Measurements from ENCODE around the gene PIGV. TPM values are rescaled to one million over a fixed set of nuclear protein-coding genes. Genes with fewer than 3 reads are reported as not detected.
A peak's percentile ranks its signal among the peaks of the same experiment; 100 is the strongest.

PIGV gene
- total RNA-seq, 1 donor from 2014 or later: 4.5 TPM

- DNase-seq (ENCODE audit: low spot score in 2 of 2) (no peak), FAIRE-seq (no peak)
These were observed 16.0 kb upstream of the PIGV start for GRCh38 chr1:26771643-26772321.

GRCh38 chr1:26772687-26773086 lies 15.1 kb upstream of the PIGV start:
- FAIRE-seq (no peak), DNase-seq (ENCODE audit: low spot score in 2 of 2) (no peak)

GRCh38 chr1:26774462-26774861 lies 13.3 kb upstream of the PIGV start:
- DNase-seq (ENCODE audit: low spot score in 2 of 2) (no peak), FAIRE-seq (no peak)

- no peak for DNase-seq (ENCODE audit: low spot score in 2 of 2)
- no peak for FAIRE-seq
These were observed 12.1 kb upstream of the PIGV start for GRCh38 chr1:26775666-26776065.

GRCh38 chr1:26779098-26779668 lies 8.6 kb upstream of the PIGV start:
- DNase-seq (ENCODE audit: low spot score in 2 of 2): no peak
- FAIRE-seq: no peak

- FAIRE-seq: no peak
- no peak for DNase-seq (ENCODE audit: low spot score in 2 of 2)
These were observed 7.3 kb upstream of the PIGV start for GRCh38 chr1:26780344-26780957.

GRCh38 chr1:26781206-26781825 lies 6.4 kb upstream of the PIGV start:
- no peak for DNase-seq (ENCODE audit: low spot score in 2 of 2)
- no peak for FAIRE-seq

- DNase-seq (ENCODE audit: low spot score in 2 of 2) (no peak), FAIRE-seq (no peak)
These were observed 5.1 kb upstream of the PIGV start for GRCh38 chr1:26782521-26783212.

DNA sequence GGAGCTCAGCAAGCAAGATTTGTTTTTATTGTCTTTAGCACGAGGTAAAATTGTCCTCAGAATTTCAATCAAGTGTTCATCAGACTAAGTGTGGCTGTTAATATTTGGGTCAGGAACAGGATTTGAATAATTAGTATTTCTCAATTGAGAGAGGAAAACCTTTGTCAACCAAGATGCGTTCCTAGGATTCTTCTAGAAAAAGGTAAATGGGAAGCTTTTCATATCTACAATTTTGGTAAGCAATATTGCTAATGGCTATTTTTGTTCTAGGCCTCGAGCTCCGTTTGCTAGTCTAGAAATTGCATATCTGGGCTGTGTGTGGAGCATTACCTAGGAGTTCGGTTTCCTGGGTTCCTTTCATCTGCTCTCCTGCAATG lies 4.1 kb upstream of the PIGV start:
- no peak for DNase-seq (ENCODE audit: low spot score in 2 of 2)
- FAIRE-seq: no peak

DNA sequence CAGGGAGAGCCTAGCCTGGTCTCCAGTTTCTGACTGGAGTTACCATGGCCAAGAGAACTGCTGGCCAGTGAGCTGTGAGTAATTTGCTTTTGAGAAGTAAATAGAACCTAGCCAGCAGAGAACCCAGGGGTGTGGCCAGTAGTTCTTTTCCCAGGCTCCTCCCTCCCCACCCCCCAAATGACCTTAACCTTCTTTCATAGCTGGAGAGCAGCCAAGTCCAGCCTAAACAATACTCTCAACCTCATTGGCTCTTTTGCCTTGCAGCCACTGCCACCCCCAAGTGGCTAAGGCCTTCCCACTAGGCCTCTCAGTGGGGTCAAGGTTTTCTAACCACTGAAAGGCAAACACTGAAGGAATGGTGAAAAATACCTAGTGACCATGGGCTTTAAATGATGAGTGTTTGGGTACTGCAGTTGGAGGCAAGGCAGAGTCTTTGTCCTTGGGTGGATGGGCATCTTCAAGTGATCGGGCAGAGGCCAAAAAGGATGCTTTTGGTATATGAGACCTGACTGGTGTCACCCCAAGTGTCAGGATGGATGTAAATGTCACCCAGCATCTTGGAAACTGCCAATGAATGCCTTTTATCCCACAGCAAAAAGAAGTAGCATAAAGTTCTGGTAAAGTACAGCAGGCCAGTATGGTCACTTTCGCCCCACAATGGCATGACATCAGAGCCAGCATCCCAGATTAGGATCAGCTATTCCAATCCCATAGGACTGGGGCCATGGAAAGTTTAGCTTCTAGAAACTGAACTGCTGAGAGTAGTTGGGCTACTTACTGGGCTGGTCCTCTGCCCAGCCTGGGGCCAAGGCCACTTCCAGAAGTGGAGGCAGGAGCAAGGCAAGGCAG lies 3.5 kb upstream of the PIGV start:
- DNase-seq (ENCODE audit: low spot score in 2 of 2) (peak; percentile 48 to 55), FAIRE-seq (no peak)

GRCh38 chr1:26784886-26785285 lies 2.9 kb upstream of the PIGV start:
- FAIRE-seq (no peak), DNase-seq (ENCODE audit: low spot score in 2 of 2) (no peak)

DNA sequence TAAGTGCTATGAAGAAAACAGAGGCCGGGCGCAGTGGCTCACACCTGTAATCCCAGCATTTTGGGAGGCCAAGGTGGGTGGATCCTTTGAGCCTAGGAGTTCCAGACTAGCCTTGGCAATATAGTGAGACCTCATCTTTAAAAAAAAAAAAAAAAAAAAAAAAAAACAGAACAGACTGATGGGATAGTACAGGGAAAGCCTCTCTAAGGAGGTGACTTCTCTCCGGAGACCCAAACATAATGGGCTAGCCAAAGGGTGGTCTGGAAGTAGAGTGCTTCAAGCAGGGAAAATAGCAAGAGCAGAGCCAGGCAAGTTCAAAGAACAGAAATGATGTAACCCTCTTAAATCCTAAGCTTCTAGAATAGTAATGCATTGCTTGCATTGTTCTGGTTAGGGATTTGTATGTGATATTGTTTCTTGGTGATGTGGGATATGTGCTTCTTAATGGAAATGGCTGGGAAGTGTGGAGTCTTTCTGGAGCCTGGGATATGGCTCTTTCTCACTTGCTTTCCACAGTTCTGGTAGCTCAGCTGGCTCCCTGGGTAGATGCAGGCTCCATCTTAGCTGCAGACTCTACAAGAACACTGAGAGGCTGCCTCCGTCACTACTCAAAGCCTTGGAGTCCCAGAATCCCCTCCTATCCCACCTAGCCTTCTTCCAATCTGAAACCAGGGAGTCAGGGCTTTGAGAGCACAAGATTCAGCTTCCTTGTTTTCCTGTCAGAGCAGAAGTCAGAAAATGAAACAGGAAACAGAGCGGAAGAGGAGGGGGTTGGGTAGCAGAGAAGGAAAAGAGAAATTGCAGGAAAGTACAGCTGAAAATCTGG lies 1.9 kb upstream of the PIGV start:
- no peak for FAIRE-seq
- no peak for DNase-seq (ENCODE audit: low spot score in 2 of 2)

DNA sequence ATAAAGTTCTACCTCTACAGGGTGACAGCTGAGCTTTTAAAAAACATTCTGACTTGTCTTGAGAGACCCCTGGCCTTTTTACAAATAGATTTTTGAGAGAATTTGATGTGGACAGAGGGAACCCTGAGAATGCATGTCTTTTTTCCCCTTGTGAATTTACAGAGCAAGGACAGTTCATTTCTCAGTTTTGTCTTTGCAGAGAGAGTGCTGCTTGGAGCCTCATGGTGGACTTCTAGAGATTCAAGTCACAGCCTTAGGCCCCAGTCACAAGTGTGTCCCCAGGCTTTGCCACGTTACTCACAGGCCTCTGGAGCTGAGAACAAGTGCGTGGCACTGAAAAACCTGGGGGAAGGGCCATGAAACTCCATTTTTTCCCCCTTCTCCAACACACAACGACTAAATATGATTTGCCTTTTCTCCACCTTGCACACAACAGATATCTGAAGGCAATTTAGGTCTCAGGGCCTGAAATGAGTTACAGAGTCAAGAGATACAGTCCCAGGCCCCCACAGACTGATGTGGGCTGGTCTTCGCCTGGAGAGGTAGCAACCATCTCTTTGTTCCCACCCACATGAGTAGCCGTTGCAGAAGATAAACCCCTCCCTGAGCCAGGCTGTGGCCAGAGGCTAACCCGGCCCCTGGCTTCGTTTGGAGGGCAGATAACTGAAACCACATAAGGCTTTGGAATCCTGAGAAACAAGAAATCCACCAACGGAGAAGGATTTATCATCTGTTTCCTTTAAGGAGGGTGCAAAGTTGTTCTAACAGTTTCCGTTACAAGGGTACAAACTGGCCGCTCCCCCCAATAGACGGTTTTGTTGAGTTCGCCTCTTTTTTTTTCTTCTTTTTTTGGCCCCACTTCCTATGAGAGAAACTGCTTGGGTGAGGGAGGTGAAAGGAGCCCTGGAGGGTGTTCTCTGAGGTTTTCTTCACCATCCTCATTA lies 1.0 kb upstream of the PIGV start:
- DNase-seq (ENCODE audit: low spot score in 2 of 2) (peak in 1 of 2 donors; percentile 46), FAIRE-seq (no peak)

GRCh38 chr1:26787381-26787705 lies 407 bp upstream of the PIGV start:
- FAIRE-seq (no peak), DNase-seq (ENCODE audit: low spot score in 2 of 2) (no peak)

- FAIRE-seq (no peak), DNase-seq (ENCODE audit: low spot score in 2 of 2) (no peak)
These were observed 700 bp downstream of the PIGV start for GRCh38 chr1:26788515-26788785.

DNA sequence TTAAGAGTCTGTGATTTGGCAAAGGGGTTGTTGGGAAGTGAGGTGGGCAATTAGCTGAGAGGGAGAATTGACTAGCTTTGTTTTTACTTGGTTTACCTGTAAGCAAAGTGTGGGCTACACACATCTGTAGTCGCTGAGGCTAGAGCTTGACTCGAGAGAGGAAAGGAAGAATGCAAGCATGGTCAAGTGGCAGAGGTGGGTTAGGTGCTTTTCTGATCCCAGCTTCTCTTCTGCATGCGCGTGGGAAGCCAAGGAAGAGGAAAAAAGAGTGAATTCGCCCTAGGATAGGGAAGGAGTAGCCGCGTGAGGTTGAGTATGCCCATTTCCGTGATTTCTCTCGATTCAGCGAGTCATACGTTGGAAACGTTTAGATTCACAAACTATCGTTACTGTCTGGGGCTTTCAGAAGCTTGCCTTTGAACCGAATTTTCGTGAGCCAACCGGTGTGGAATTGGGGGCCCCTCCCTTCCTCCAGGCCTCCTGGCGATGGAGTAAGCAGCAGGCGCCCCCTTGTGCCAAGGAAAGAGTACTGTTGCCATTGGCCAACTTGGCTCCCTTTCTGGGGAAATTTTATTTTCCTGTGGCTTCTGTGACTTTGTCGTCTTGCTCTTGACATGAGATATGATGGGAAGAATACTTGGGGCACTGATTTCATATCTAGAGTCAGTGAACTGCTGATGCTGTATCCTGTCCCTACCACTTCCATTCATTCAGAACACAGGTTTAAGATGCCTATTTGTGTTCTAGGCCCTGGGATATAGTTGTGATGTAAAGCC lies 1.3 kb downstream of the PIGV start:
- DNase-seq (ENCODE audit: low spot score in 2 of 2) (peak; percentile 78 to 83), FAIRE-seq (no peak)

DNA sequence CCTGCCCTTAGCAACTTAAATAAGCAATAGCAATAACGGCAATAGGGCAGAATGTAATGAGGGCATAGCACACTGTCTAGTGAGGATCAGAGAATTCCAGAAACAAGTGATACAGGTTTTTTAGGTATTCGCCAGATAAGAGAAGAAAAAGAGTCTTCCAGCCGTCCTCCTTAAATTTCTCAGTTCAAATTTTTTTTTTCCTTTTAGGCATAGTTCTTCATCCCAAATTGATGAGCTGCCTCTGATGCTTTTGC lies 1.8 kb downstream of the PIGV start:
- FAIRE-seq (no peak), DNase-seq (ENCODE audit: low spot score in 2 of 2) (no peak)

- DNase-seq (ENCODE audit: low spot score in 2 of 2) (no peak), FAIRE-seq (no peak)
These were observed 2.2 kb downstream of the PIGV start for GRCh38 chr1:26789931-26790330.
